Esophagus (tissue), 2 donors: ENCODE measurements around the gene ARHGAP10. TPM values are rescaled to one million over a fixed set of nuclear protein-coding genes. Genes with fewer than 3 reads are reported as not detected.
A peak's percentile ranks its signal among the peaks of the same experiment; 100 is the strongest.

Experiments used
- H3K27ac ChIP-seq, 2 donors: one replicate each; pipeline ENCODE4 v1.5.1; 2013; ENCODE audit warnings: low read depth in 2 of 2, mild to moderate bottlenecking in 2 of 2, inconsistent platforms in 1 of 2, low read length in 1 of 2, moderate library complexity in 1 of 2
- H3K27me3 ChIP-seq, 2 donors: one replicate each; pipeline ENCODE4 v1.6.1; 2013; ENCODE audit warnings: low read length in 2 of 2, control low read depth in 1 of 2, mild to moderate bottlenecking in 1 of 2; ENCODE audit not compliant: insufficient read depth in 2 of 2, control insufficient read depth in 1 of 2
- H3K36me3 ChIP-seq, 2 donors: one replicate each; pipeline ENCODE4 v1.6.1; 2013; ENCODE audit warnings: low read length in 1 of 2; ENCODE audit not compliant: control insufficient read depth in 2 of 2, insufficient read depth in 2 of 2
- H3K4me1 ChIP-seq, 2 donors: one replicate each; pipeline ENCODE4 v1.6.1; 2013; ENCODE audit warnings: low read length in 1 of 2; ENCODE audit not compliant: control insufficient read depth in 2 of 2, insufficient read depth in 2 of 2
- H3K4me3 ChIP-seq, 2 donors: one replicate each; pipeline ENCODE4 v1.5.1; 2013; ENCODE audit warnings: low read length in 2 of 2, mild to moderate bottlenecking in 2 of 2, low read depth in 1 of 2, moderate library complexity in 1 of 2
- H3K9me3 ChIP-seq, 2 donors: one replicate each; pipeline ENCODE4 v1.6.1; 2013; ENCODE audit warnings: mild to moderate bottlenecking in 2 of 2, low read depth in 1 of 2, low read length in 1 of 2, moderate library complexity in 1 of 2; ENCODE audit not compliant: control insufficient read depth in 2 of 2, insufficient read depth in 1 of 2
- WGBS, 2 donors: extraction: QIAGEN DNeasy Blood & Tissue Kit; methylation state at CpG; one replicate each; pipeline ENCODE4 v1.1.7; 2013; 5-methylcytosine and 5-hydroxymethylcytosine counted together
- polyA plus RNA-seq, 2 donors: library from polyadenylated mRNA; stranded (reverse); fragments of 200-250 nt; gene quantifications; one replicate each; pipeline ENCODE4 v1.2.3, GENCODE V29; 2013
- donor health status: healthy with polysubstance abuse.
- donor health status: Bipolar disorder and iron deficiency.

The ARHGAP10 gene
- polyA plus RNA-seq, 2 donors, result 31.2 to 53.9 TPM

DNA sequence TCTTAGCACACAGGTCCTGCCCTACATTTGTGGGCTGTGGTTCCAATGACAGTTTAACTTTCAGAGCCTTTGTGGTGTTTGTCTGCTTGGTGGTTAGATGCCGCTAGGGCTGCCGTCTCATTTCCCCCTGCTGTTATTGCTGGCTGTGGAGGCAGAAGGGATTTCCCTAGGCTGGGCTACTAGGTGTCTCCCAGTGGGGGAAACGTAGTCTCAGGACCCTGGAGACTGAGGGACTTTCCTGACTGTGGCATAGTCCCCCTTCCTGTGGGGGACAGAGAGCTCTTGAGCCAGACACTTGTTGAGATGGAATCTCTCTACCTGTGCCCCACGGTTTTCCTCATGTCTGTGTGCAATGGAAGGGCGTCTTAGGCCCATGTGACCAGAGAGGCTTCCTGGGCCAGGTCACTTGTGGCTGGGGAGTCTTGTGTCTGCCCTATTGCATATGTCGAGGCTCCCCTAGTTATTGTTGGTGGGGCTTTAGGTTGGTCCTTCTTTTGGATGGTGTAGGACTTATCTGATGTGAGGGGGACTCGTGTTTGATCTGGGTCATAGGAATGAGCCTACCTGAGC lies 68.2 kb downstream of the ARHGAP10 start:
- H3K36me3 ChIP-seq, result no peaks in the 10 kb centered on the region
- no peak overlapping the region for H3K4me3 ChIP-seq
- H3K9me3 ChIP-seq, result no peaks in the 10 kb centered on the region
- 79 to 82% methylated on average over 7 of the region's 7 CpGs for WGBS, 2 donors
- peaks cover 0 to 3% of the 10 kb centered on the region in 2 donors for H3K4me1 ChIP-seq
- no peaks in the 10 kb centered on the region for H3K27me3 ChIP-seq
- H3K27ac ChIP-seq, result no peak overlapping the region

DNA sequence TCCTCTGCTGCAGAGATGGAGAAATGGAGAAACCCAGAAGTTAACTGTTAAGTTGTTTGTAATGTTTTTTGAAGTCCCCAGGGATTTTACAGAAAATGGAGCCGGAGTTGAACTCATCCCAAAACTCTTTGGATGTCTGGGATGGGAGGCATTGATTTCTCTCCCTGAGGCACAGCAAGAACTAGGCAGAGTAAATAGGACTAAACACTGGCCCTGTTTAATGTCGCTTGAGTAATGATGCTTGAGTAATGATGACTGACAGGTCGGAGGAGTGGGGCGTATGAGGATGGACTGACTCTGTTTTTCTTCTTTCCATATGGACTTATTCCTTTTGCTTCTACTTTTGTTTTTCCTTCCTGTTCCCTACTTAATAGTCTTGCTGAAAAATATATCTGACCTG lies 69.9 kb downstream of the ARHGAP10 start:
- no peaks in the 10 kb centered on the region for H3K27me3 ChIP-seq
- 80 to 81% methylated on average over 4 of the region's 4 CpGs for WGBS, 2 donors
- H3K36me3 ChIP-seq, result no peaks in the 10 kb centered on the region
- H3K4me3 ChIP-seq, result no peak overlapping the region
- no peaks in the 10 kb centered on the region for H3K9me3 ChIP-seq
- no peak overlapping the region for H3K27ac ChIP-seq
- peaks cover 0 to 3% of the 10 kb centered on the region in 2 donors for H3K4me1 ChIP-seq

GRCh38 chr4:147802346-147802745 lies 70.5 kb downstream of the ARHGAP10 start:
- no peak overlapping the region for H3K4me3 ChIP-seq
- 85 to 92% methylated on average over 2 of the region's 2 CpGs for WGBS, 2 donors
- no peaks in the 10 kb centered on the region for H3K36me3 ChIP-seq
- no peak overlapping the region for H3K27ac ChIP-seq
- peaks cover 0 to 3% of the 10 kb centered on the region in 2 donors for H3K4me1 ChIP-seq
- H3K27me3 ChIP-seq, result no peaks in the 10 kb centered on the region
- H3K9me3 ChIP-seq, result no peaks in the 10 kb centered on the region

GRCh38 chr4:147805946-147806345 lies 74.1 kb downstream of the ARHGAP10 start:
- H3K9me3 ChIP-seq, result no peaks in the 10 kb centered on the region
- no peak overlapping the region for H3K4me3 ChIP-seq
- H3K4me1 ChIP-seq, result no peaks in the 10 kb centered on the region
- H3K36me3 ChIP-seq, result no peaks in the 10 kb centered on the region
- no peak overlapping the region for H3K27ac ChIP-seq
- H3K27me3 ChIP-seq, result no peaks in the 10 kb centered on the region
- 90 to 93% methylated on average over 4 of the region's 4 CpGs for WGBS, 2 donors

DNA sequence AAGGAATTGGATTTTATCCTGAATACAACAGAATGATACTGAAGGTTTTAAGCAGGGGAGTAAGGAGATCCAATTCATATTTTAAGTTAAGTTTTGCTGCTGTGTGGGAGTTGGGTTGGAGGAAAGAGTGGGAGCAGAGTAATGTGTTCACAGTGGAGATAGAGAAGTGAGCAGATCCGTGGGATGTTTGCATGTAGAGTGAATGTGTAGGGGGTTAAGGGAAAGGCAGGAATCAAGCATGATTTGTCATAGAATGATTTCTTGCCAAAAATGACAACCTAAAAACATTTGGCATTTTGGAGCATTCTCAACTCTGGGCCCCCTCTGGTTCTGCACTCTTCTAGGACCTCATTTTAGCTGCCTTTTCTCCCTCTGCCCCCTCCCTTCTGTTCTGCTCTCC lies 76.6 kb downstream of the ARHGAP10 start:
- Histone ChIP-seq H3K4me3 (no peak overlapping the region), H3K27ac (no peak overlapping the region), H3K4me1 (peaks cover 0 to 2% of the 10 kb centered on the region in 2 donors), H3K36me3 (no peaks in the 10 kb centered on the region), H3K27me3 (no peaks in the 10 kb centered on the region), H3K9me3 (no peaks in the 10 kb centered on the region)
- WGBS, 2 donors, result 53 to 63% methylated on average over 1 of the region's 1 CpG

DNA sequence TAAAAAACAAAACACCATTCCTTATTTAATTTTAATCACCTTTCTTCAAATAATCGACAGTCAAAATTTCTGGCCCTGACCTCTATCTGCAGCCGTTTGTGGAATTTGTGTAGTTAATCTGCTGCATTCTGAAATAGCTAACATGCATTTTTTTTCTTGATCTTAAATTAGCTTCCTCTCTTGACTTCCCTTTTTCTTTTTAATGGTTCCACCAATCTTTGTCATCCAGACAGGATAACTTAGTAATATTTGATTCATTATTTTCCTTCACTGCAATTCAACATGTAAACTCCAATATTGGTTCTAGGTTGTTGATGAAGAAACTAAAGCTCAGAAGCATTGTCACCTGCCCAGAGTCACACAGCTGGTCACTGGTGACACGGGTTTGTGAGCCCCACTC lies 77.3 kb downstream of the ARHGAP10 start:
- Histone ChIP-seq H3K4me1 (peaks cover 2% of the 10 kb centered on the region in 2 donors), H3K9me3 (no peaks in the 10 kb centered on the region)
- 59 to 70% methylated on average over 3 of the region's 3 CpGs for WGBS, 2 donors

GRCh38 chr4:147811878-147812277 lies 80.0 kb downstream of the ARHGAP10 start:
- Histone ChIP-seq H3K27me3 (no peaks in the 10 kb centered on the region), H3K9me3 (no peaks in the 10 kb centered on the region), H3K27ac (no peak overlapping the region), H3K36me3 (no peaks in the 10 kb centered on the region), H3K4me3 (no peak overlapping the region), H3K4me1 (peaks cover 2 to 10% of the 10 kb centered on the region in 2 donors)
- 89 to 93% methylated on average over 6 of the region's 6 CpGs for WGBS, 2 donors

More for the DNA sequence above, 77.3 kb downstream of the ARHGAP10 start:
- Histone ChIP-seq H3K27me3 (no peaks in the 10 kb centered on the region), H3K27ac (no peak overlapping the region), H3K36me3 (no peaks in the 10 kb centered on the region), H3K4me3 (no peak overlapping the region)

GRCh38 chr4:147813109-147813773 lies 81.4 kb downstream of the ARHGAP10 start:
- WGBS, 2 donors, result 50 to 66% methylated on average over 7 of the region's 7 CpGs
- no peaks in the 10 kb centered on the region for H3K27me3 ChIP-seq
- no peaks in the 10 kb centered on the region for H3K36me3 ChIP-seq
- H3K4me1 ChIP-seq, result peaks cover 2 to 10% of the 10 kb centered on the region in 2 donors
- no peak overlapping the region for H3K4me3 ChIP-seq
- H3K9me3 ChIP-seq, result no peaks in the 10 kb centered on the region
- peak overlapping the region in 1 of 2 donors; percentile 70 for H3K27ac ChIP-seq

DNA sequence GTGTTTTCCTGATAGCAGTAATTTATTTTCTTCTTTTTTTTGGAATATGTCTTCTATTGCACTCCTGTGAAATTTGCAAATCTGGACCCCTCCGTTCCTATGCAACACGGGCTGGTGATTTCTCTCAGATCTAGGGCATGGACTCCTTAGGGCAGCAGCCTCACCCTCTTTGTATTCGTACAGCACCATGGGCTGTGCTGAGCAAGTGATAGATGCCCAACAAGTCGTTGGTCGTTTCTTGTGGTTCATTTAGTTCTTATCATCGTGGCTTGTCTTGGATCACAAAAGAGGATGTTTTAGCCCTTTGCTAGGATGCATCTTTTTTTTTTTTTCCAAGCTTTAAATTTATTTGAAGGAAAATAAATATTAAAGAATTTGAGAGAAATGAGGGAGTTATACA lies 82.1 kb downstream of the ARHGAP10 start:
- H3K4me3 ChIP-seq, result no peak overlapping the region
- H3K9me3 ChIP-seq, result no peaks in the 10 kb centered on the region
- H3K27me3 ChIP-seq, result no peaks in the 10 kb centered on the region
- 42 to 62% methylated on average over 6 of the region's 6 CpGs for WGBS, 2 donors
- no peaks in the 10 kb centered on the region for H3K36me3 ChIP-seq
- peaks cover 2 to 10% of the 10 kb centered on the region in 2 donors for H3K4me1 ChIP-seq
- peak overlapping the region in 1 of 2 donors; percentile 5 for H3K27ac ChIP-seq

DNA sequence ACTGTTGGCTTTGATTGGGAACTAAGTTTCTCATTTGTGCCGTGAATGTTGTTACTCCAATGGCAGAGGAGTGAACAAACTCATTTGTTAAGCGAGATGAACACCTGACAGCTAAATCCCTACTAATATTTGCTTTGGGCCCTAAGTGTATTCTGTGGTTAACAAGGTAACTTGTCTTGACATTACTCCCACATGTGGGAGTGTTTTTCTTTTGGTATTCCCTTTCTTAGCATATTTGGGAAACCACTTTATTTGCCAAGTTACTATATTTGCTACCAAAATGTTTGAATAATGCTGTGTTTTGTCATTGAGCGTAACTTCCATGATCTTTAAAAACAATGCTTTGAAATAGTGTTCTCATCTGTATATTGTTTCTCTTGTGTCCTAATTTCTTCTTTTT lies 82.5 kb downstream of the ARHGAP10 start:
- H3K9me3 ChIP-seq, result no peaks in the 10 kb centered on the region
- H3K4me3 ChIP-seq, result no peak overlapping the region
- peak overlapping the region in 1 of 2 donors; percentile 5 for H3K27ac ChIP-seq
- peaks cover 2 to 10% of the 10 kb centered on the region in 2 donors for H3K4me1 ChIP-seq
- H3K27me3 ChIP-seq, result no peaks in the 10 kb centered on the region
- H3K36me3 ChIP-seq, result no peaks in the 10 kb centered on the region
- WGBS, 2 donors, result 49 to 62% methylated on average over 3 of the region's 3 CpGs
